GM12878 (cell line): ENCODE measurements around the gene PLA2G2C. TPM values are rescaled to one million over a fixed set of nuclear protein-coding genes. Genes with fewer than 3 reads are reported as not detected.

Experiments used
- ATAC-seq: fragments of 200-7000 bp; cut with Tn5 transposase; 3 replicates; pipeline ENCODE4 v1.9.1; 2020; ENCODE audit warnings: mild to moderate bottlenecking, moderate library complexity
- BruUV-seq: library from RNA; stranded (reverse); fragments of 400-500 nt; replicated peaks from 2 replicates; lab custom pipeline; 2021; lab: Mats Ljungman, UMichigan
- CTCF ChIA-PET: fragments of 300-600 bp; sonication (Branson Sonifier 250); formaldehyde crosslinking; extraction: SDS; loops from one replicate; lab custom pipeline; 2021; ENCODE audit warnings: inconsistent platforms; lab: Yijun Ruan, JAX
- POLR2A ChIA-PET: fragments of 350-600 bp; formaldehyde crosslinking; extraction: SDS; loops from one replicate; lab custom pipeline; 2021; ENCODE audit warnings: inconsistent platforms; lab: Charles Lee
- RAD21 ChIA-PET: fragments of 300-600 bp; sonication (Branson Sonifier 250); formaldehyde crosslinking; loops from one replicate; lab custom pipeline; 2023; ENCODE audit warnings: antibody characterized with exemption; ENCODE audit not compliant: unreplicated experiment; lab: Charles Lee
- SMC1A ChIA-PET: fragments of 300-600 bp; sonication (Branson Sonifier 250); formaldehyde crosslinking; loops from one replicate; lab custom pipeline; 2023; ENCODE audit not compliant: unreplicated experiment, uncharacterized antibody; lab: Charles Lee
- DNase-seq: peaks from one replicate; pipeline ENCODE4 v3.0.0-alpha.2; 2011; ENCODE audit warnings: low read depth, low spot score
- FAIRE-seq: peaks from 3 replicates; lab custom pipeline; 2011; peaks lifted over from hg19 to GRCh38; lab: Jason Lieb, UNC
- H2AFZ ChIP-seq: 2 replicates; pipeline ENCODE4 v1.6.0; 2011; ENCODE audit warnings: low read depth, low read length, control low read depth; ENCODE audit not compliant: control insufficient read depth
- H3K27ac ChIP-seq: 2 replicates; pipeline ENCODE4 v1.5.1; 2011; ENCODE audit warnings: control low read depth; ENCODE audit not compliant: control insufficient read depth, insufficient read depth
- H3K27me3 ChIP-seq, 2 experiments: replicated peaks in 1 of 2; 2 replicates each; pipeline versions ENCODE4 v1.6.0 to v1.6.1; 2011; ENCODE audit warnings: low read length in 1 of 2; ENCODE audit not compliant: control insufficient read depth in 2 of 2, insufficient read depth in 2 of 2
- H3K36me3 ChIP-seq, 2 experiments: 2 replicates each; pipeline ENCODE4 v1.5.1; 2011; ENCODE audit warnings: low read length in 1 of 2; ENCODE audit not compliant: control insufficient read depth in 2 of 2, insufficient read depth in 2 of 2
- H3K4me1 ChIP-seq: 2 replicates; pipeline ENCODE4 v1.6.1; 2011; ENCODE audit warnings: mild to moderate bottlenecking, low read length, moderate library complexity, mixed read lengths; ENCODE audit not compliant: control insufficient read depth, insufficient read depth
- H3K4me2 ChIP-seq: 2 replicates; pipeline ENCODE4 v1.6.0; 2011; ENCODE audit warnings: control low read depth; ENCODE audit not compliant: control insufficient read depth, insufficient read depth
- H3K4me3 ChIP-seq: fragments of 200-600 bp; sonication (generic); 2 replicates; pipeline ENCODE4 v1.5.1; 2016
- H3K79me2 ChIP-seq: 2 replicates; pipeline ENCODE4 v1.6.0; 2011; ENCODE audit warnings: low read length; ENCODE audit not compliant: control insufficient read depth, insufficient read depth
- H3K9ac ChIP-seq: 2 replicates; pipeline ENCODE4 v1.8.0; 2011; ENCODE audit warnings: low read length, control low read depth, mixed read lengths; ENCODE audit not compliant: control insufficient read depth, insufficient read depth
- H3K9me3 ChIP-seq: replicated peaks from 3 replicates; pipeline ENCODE4 v1.5.1; 2011; ENCODE audit warnings: mild to moderate bottlenecking, low read length; ENCODE audit not compliant: control insufficient read depth, insufficient read depth
- H4K20me1 ChIP-seq: 2 replicates; pipeline ENCODE4 v1.6.0; 2011; ENCODE audit not compliant: control insufficient read depth, insufficient read depth
- BACH1 ChIP-seq: fragments of 450-650 bp; IDR thresholded peaks from 2 replicates; pipeline ENCODE4 v1.6.1; 2017; ENCODE audit warnings: mild to moderate bottlenecking, borderline replicate concordance
- CBFB ChIP-seq: IDR thresholded peaks from 2 replicates; pipeline ENCODE4 v1.6.1; 2016; ENCODE audit warnings: antibody characterized with exemption, low read depth
- CBX3 ChIP-seq: fragments of 200-600 bp; sonication (generic); IDR thresholded peaks from 2 replicates; pipeline ENCODE4 v1.6.1; 2016; ENCODE audit warnings: low read depth, borderline replicate concordance
- CBX5 ChIP-seq: sonication (generic); IDR thresholded peaks from 2 replicates; pipeline ENCODE4 v1.6.1; 2016; ENCODE audit warnings: low read depth, moderate library complexity, mild to moderate bottlenecking, inconsistent platforms
- CEBPB ChIP-seq, 2 experiments: fragments of 150-350 bp in 1 of 2; IDR thresholded peaks; 2 replicates each; pipeline ENCODE4 v1.6.1; 2012 to 2014; ENCODE audit warnings: low read depth in 2 of 2, low read length in 2 of 2, borderline replicate concordance in 1 of 2, inconsistent platforms in 1 of 2
- CHD2 ChIP-seq: IDR thresholded peaks from 2 replicates; pipeline ENCODE4 v1.6.1; 2011; ENCODE audit warnings: low read depth, low read length, improper control_type of control experiment, borderline replicate concordance
- CREM ChIP-seq: IDR thresholded peaks from 2 replicates; pipeline ENCODE4 v1.6.1; 2014; ENCODE audit warnings: antibody characterized with exemption, low read depth
- ETV6 ChIP-seq, 2 experiments: fragments of 450-650 bp in 1 of 2; IDR thresholded peaks in 1 of 2; conservative IDR thresholded peaks in 1 of 2; 2 replicates each; pipeline ENCODE4 v1.6.1; 2014; ENCODE audit warnings: antibody characterized with exemption in 1 of 2, borderline replicate concordance in 1 of 2, low read depth in 1 of 2, mild to moderate bottlenecking in 1 of 2, moderate library complexity in 1 of 2
- RELA ChIP-seq: fragments of 450-650 bp; IDR thresholded peaks from 2 replicates; pipeline ENCODE4 v1.8.0; 2014; ENCODE audit warnings: borderline replicate concordance; ENCODE audit not compliant: partially characterized antibody
- RUNX3 ChIP-seq: IDR thresholded peaks from 2 replicates; pipeline ENCODE4 v1.6.1; 2012; ENCODE audit warnings: low read length, inconsistent platforms
- SIX5 ChIP-seq: IDR thresholded peaks from 2 replicates; pipeline ENCODE4 v1.6.1; 2011; ENCODE audit warnings: mild to moderate bottlenecking, low read depth, low read length, moderate library complexity; ENCODE audit not compliant: severe bottlenecking
- SMAD1 ChIP-seq: fragments of 450-650 bp; IDR thresholded peaks from 2 replicates; pipeline ENCODE4 v1.6.1; 2018; ENCODE audit warnings: mild to moderate bottlenecking, low read depth; ENCODE audit not compliant: partially characterized antibody
- SMC3 ChIP-seq: IDR thresholded peaks from 2 replicates; pipeline ENCODE4 v1.6.1; 2011; ENCODE audit warnings: low read length, improper control_type of control experiment, borderline replicate concordance
- TCF12 ChIP-seq: IDR thresholded peaks from 2 replicates; pipeline ENCODE4 v1.6.1; 2011; ENCODE audit warnings: low read depth, mild to moderate bottlenecking, low read length
- ZNF207 ChIP-seq: fragments of 450-650 bp; IDR thresholded peaks from 2 replicates; pipeline ENCODE4 v1.6.1; 2014; ENCODE audit warnings: antibody characterized with exemption, mild to moderate bottlenecking, borderline replicate concordance
- ZNF274 ChIP-seq: IDR thresholded peaks from one replicate; pipeline ENCODE4 v1.8.0; 2011; ENCODE audit not compliant: insufficient read length, insufficient read depth
- WGBS: methylation state at CpG from one replicate; pipeline ENCODE4 v1.1.6; 2016; ENCODE audit warnings: low lambda C conversion rate; ENCODE audit not compliant: insufficient replicate concordance, insufficient coverage; ENCODE audit errors: missing lambda C conversion rate; 5-methylcytosine and 5-hydroxymethylcytosine counted together
- in situ Hi-C: fragments of 300-500 bp; cut with MboI; formaldehyde crosslinking; loops from 9 replicates; pipeline ENCODE4 v1.14.3; 2018; ENCODE audit warnings: mixed read lengths
- intact Hi-C: fragments of 100-400 bp; cut with micrococcal nuclease; formaldehyde crosslinking; loops from one replicate; pipeline ENCODE4 v1.14.2; 2022; ENCODE audit not compliant: unreplicated experiment
- polyA plus RNA-seq, 11 experiments: library from polyadenylated mRNA; depleted of rRNA in 4 of 11; unstranded in 6 of 11; stranded (reverse) in 5 of 11; fragments of >200 nt; fragmentation: Nextera tagmentation in 4 of 11; fragmentation: Illumina TruSeq in 1 of 11; extraction: Ambion mirVana in 4 of 11; extraction: Trizol in 1 of 11; gene quantifications; 1 replicate in 1 of 11; 2 replicates in 10 of 11; pipeline versions ENCODE4 v1.2.1 to v1.2.3, GENCODE V29; 2011 to 2016; ENCODE audit warnings: inconsistent platforms in 2 of 11, missing spikeins in 2 of 11, low read depth in 1 of 11
- total RNA-seq, 4 experiments: library from RNA; depleted of rRNA in 3 of 4; stranded (reverse); fragments of >200 nt in 3 of 4; fragmentation: Illumina TruSeq in 1 of 4; extraction: Trizol in 1 of 4; gene quantifications; 2 replicates each; pipeline versions ENCODE4 v1.2.1 to v1.2.3, GENCODE V29; 2013 to 2021
- TF ChIP-seq, protein P1 (sequence below): IDR thresholded peaks from 2 replicates; pipeline ENCODE4 v1.6.1; 2012; ENCODE audit warnings: improper control_type of control experiment, low read depth, low read length; ENCODE audit not compliant: insufficient replicate concordance

Gene PLA2G2C
- total and polyA plus RNA-seq, 10 of the 15 experiments (the other 5 are each of a cell fraction or from before 2014, with no cell fraction given) = 0.05 TPM; not detected in 9

DNA sequence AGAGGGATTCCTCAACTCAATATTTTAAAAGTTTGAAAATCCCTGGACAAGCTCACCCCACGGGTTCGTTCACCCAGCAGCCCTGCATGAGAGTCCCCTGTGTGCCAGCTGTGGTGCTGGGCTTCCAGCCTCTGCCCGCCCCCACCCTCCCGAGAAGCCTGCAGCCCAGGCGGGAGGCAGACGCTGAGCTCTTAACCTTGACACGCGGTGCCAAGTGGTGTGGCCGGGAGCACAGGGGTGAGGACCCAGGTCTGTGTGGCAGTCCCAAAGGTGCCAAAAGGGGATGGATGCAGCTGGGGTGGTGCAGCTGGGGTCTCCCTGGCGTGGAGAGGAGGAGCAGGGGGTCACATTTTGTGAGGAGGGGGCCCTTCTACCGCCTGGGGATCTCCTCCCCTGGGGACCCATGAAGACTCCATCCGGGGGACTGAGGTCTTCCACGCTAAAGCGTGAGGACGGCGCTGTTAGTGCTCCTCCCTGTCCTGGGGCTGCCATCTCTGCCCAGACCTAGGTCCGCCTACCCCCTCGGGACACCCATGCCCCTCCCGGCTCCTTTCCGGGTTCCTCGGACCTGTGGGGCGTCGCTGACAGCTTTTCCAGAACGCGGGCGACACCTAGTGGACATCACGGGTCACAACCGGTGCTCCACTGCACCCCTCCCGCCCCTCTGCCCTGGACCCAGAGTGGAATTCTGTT lies 34.3 kb downstream of the PLA2G2C start (continued):
- TF ChIP-seq, protein P1, sequence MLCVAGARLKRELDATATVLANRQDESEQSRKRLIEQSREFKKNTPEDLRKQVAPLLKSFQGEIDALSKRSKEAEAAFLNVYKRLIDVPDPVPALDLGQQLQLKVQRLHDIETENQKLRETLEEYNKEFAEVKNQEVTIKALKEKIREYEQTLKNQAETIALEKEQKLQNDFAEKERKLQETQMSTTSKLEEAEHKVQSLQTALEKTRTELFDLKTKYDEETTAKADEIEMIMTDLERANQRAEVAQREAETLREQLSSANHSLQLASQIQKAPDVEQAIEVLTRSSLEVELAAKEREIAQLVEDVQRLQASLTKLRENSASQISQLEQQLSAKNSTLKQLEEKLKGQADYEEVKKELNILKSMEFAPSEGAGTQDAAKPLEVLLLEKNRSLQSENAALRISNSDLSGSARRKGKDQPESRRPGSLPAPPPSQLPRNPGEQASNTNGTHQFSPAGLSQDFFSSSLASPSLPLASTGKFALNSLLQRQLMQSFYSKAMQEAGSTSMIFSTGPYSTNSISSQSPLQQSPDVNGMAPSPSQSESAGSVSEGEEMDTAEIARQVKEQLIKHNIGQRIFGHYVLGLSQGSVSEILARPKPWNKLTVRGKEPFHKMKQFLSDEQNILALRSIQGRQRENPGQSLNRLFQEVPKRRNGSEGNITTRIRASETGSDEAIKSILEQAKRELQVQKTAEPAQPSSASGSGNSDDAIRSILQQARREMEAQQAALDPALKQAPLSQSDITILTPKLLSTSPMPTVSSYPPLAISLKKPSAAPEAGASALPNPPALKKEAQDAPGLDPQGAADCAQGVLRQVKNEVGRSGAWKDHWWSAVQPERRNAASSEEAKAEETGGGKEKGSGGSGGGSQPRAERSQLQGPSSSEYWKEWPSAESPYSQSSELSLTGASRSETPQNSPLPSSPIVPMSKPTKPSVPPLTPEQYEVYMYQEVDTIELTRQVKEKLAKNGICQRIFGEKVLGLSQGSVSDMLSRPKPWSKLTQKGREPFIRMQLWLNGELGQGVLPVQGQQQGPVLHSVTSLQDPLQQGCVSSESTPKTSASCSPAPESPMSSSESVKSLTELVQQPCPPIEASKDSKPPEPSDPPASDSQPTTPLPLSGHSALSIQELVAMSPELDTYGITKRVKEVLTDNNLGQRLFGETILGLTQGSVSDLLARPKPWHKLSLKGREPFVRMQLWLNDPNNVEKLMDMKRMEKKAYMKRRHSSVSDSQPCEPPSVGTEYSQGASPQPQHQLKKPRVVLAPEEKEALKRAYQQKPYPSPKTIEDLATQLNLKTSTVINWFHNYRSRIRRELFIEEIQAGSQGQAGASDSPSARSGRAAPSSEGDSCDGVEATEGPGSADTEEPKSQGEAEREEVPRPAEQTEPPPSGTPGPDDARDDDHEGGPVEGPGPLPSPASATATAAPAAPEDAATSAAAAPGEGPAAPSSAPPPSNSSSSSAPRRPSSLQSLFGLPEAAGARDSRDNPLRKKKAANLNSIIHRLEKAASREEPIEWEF = peak; percentile 14
- 0 out of 2 replicates have a peak, but pooled peaks have one; percentile 38 for TF ChIP-seq CHD2
- no peak for TF ChIP-seq CBX5
- no peak for TF ChIP-seq SMAD1

DNA sequence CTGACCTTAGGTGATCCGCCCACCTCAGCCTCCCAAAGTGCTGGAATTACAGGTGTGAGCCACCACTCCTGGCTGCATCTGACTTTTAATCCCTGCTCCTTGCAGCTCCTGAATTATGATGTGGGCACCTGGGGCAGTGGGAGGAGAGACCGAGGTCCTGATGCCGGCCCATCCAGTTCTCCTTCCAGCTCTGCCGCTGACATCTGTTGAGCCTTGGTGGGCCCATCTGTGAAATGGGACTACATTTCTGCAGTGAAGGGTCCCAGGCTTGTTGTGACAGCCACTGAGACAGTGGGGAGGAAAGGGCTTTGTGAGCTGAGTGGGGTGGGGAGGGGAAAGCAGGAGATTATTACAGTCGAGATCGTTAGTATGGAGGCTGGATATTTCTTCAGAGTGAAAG lies 35.3 kb downstream of the PLA2G2C start:
- 72% methylated on average over 6 of the region's 6 CpGs for WGBS
- no peak for ATAC-seq
- ChIA-PET CTCF (interaction anchor here (0.7 to 10.8 kb wide), 12 partner anchors 33 to 260 kb away, joined by 3 to 181 read pairs (median 4); partner anchors contain the start of gene PLA2G2E), SMC1A (interaction anchor here (0.7 to 4.6 kb wide), 9 partner anchors 9 to 269 kb away, joined by 3 to 41 read pairs (median 4); partner anchors contain the start of gene OTUD3), RAD21 (interaction anchor here (0.7 to 4.2 kb wide), 8 partner anchors 25 to 235 kb away, joined by 3 to 91 read pairs (median 8); no protein-coding TSS in a partner anchor), POLR2A (no interaction called here)
- Histone ChIP-seq H3K27ac (no peak overlapping the region), H4K20me1 (no peaks in the 10 kb centered on the region), H3K79me2 (no peaks in the 10 kb centered on the region), H3K4me3 (no peak overlapping the region), H2AFZ (no peak overlapping the region), H3K4me2 (no peak overlapping the region), H3K4me1 (peaks cover 9% of the 10 kb centered on the region), H3K9me3 (no peaks in the 10 kb centered on the region), H3K36me3 (no peaks in the 10 kb centered on the region), H3K27me3 (no peaks in the 10 kb centered on the region), H3K9ac (no peak overlapping the region)
- FAIRE-seq = no peak
- intact Hi-C loops (loop anchor here (5.0 kb wide), 1 partner anchor 46 kb away; no protein-coding TSS in a partner anchor), in situ Hi-C loops (loop anchor here (5.0 kb wide), 1 partner anchor 234 kb away; no protein-coding TSS in a partner anchor)
- no peak for DNase-seq
- BruUV-seq = no TSS peak
- TF ChIP-seq SIX5 (no peak), SMC3 (no peak), TCF12 (no peak), CEBPB (IDR thresholded peaks at IDR 0.05; ENCODE audit: borderline replicate concordance in 1 of 2, low read depth in 2 of 2, low read length in 2 of 2) (no peak), BACH1 (no peak), CBFB (no peak), RELA (no peak), CREM (no peak), ETV6 (conservative IDR thresholded peaks at IDR 0.05 in 1 of 2, IDR thresholded peaks at IDR 0.05 in 1 of 2; ENCODE audit: borderline replicate concordance in 1 of 2, low read depth in 1 of 2) (no peak), ZNF207 (no peak), RUNX3 (no peak), CBX3 (no peak), ZNF274 (no peak)
